Fibroblast of lung (primary cell): ENCODE results near the gene DBNL.

ENCODE experiments used
- EZH2 ChIP-seq: IDR thresholded peaks from 2 replicates; pipeline ENCODE4 v1.5.1; 2012; ENCODE audit warnings: low read length, control low read depth, mild to moderate bottlenecking; ENCODE audit errors: missing control alignments
- TF ChIP-seq, protein P1 (sequence below), 2 donors: IDR thresholded peaks in 1 of 2; conservative IDR thresholded peaks in 1 of 2; 1 replicate in 1 of 2; 2 replicates in 1 of 2; pipeline ENCODE4 v1.5.1; 2011 to 2012; ENCODE audit warnings: low read length in 2 of 2, control low read depth in 1 of 2, inconsistent platforms in 1 of 2, low read depth in 1 of 2, mild to moderate bottlenecking in 1 of 2

DNA sequence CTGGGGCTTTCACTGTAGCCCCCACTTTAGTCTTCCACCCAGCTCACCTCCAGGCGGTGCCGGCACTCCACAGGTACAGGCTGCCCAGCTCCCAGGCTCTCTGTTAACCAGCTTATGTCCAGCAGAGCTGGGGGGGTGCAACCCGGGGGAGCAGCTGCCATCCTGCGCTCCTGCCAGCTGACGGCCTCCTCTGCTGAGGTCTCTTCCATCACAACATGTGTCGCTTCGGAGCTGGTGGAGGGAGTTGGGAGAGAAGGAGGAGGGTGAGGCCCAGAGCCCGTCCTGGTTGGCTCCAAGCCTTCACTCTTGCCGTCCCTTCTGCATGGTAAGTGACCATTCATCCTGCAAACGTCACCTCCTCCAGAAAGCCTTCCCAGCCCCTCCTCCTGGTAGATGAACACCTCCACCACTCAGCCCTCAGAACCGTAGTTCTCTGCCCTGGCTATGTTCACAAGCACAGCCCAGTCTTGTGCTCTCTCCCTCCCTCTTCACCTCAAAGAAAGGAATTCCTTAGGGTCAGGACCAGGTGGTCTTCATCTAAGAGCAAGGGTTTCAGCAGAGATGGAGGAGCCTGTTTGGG is 36.3 kb downstream of the DBNL start:
- TF ChIP-seq, protein P1, sequence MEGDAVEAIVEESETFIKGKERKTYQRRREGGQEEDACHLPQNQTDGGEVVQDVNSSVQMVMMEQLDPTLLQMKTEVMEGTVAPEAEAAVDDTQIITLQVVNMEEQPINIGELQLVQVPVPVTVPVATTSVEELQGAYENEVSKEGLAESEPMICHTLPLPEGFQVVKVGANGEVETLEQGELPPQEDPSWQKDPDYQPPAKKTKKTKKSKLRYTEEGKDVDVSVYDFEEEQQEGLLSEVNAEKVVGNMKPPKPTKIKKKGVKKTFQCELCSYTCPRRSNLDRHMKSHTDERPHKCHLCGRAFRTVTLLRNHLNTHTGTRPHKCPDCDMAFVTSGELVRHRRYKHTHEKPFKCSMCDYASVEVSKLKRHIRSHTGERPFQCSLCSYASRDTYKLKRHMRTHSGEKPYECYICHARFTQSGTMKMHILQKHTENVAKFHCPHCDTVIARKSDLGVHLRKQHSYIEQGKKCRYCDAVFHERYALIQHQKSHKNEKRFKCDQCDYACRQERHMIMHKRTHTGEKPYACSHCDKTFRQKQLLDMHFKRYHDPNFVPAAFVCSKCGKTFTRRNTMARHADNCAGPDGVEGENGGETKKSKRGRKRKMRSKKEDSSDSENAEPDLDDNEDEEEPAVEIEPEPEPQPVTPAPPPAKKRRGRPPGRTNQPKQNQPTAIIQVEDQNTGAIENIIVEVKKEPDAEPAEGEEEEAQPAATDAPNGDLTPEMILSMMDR (conservative IDR thresholded peaks at IDR 0.05 in 1 of 2, IDR thresholded peaks at IDR 0.05 in 1 of 2; ENCODE audit: low read depth in 1 of 2, low read length in 2 of 2) = no peak
- no peak for TF ChIP-seq EZH2
